Right cardiac atrium (tissue), 5 donors: Measurements from ENCODE around the gene LDAH. TPM values are rescaled to one million over a fixed set of nuclear protein-coding genes. Genes with fewer than 3 reads are reported as not detected.

ENCODE experiments used
- ATAC-seq, 2 donors: fragments of 200-7000 bp; cut with Tn5 transposase; one replicate each; pipeline versions ENCODE4 v1.8.0 to v1.9.1; 2020; ENCODE audit warnings: moderate library complexity in 2 of 2, mild to moderate bottlenecking in 1 of 2
- DNase-seq, 3 donors: peaks; one replicate each; pipeline ENCODE4 v3.0.0-alpha.2; 2020
- H3K27ac ChIP-seq: one replicate; pipeline ENCODE4 v1.5.1; 2013; ENCODE audit warnings: mild to moderate bottlenecking, low read length, control low read depth, moderate library complexity
- H3K27me3 ChIP-seq: one replicate; pipeline ENCODE4 v1.6.1; 2013; ENCODE audit not compliant: control insufficient read depth, insufficient read depth
- H3K4me1 ChIP-seq: one replicate; pipeline ENCODE4 v1.6.1; 2013; ENCODE audit warnings: low read length; ENCODE audit not compliant: control insufficient read depth, insufficient read depth
- H3K4me3 ChIP-seq: one replicate; pipeline ENCODE4 v1.5.1; 2013; ENCODE audit warnings: low read length, control low read depth
- H3K9me3 ChIP-seq: one replicate; pipeline ENCODE4 v1.6.1; 2013; ENCODE audit warnings: low read length; ENCODE audit not compliant: control insufficient read depth
- WGBS: extraction: QIAGEN DNeasy Blood & Tissue Kit; methylation state at CpG from one replicate; pipeline ENCODE4 v1.1.7; 2013; 5-methylcytosine and 5-hydroxymethylcytosine counted together
- intact Hi-C, 4 donors: fragments of 100-400 bp; cut with DNase I; formaldehyde crosslinking; loops; one replicate each; pipeline versions ENCODE4 v1.11.0 to v1.14.0; 2022 to 2023
- polyA plus RNA-seq: library from polyadenylated mRNA; stranded (reverse); fragments of 200-250 nt; gene quantifications from one replicate; pipeline ENCODE4 v1.2.3, GENCODE V29; 2013
- total RNA-seq, 4 donors: library from RNA; stranded (reverse); fragmentation: NEBNext Ultra II Directional; extraction: Animal tissue kit (Norgen Biotek cat#: 25700); gene quantifications; one replicate each; pipeline ENCODE4 v1.2.1, GENCODE V29; 2021
- donor health status: healthy with polysubstance abuse.
- donor health status: DM: no; HTN: yes; CAD: no.
- donor health status: DM: no; HTN: no; CAD: no.
- donor health status: DM: no; HTN: yes; CAD: no; lungs with severe emphysema.
- donor health status: DM: yes; HTN: yes; CAD: no.

LDAH gene
- total and polyA plus RNA-seq, 5 donors: 4.6 to 10.8 (median 7.2) TPM

DNA sequence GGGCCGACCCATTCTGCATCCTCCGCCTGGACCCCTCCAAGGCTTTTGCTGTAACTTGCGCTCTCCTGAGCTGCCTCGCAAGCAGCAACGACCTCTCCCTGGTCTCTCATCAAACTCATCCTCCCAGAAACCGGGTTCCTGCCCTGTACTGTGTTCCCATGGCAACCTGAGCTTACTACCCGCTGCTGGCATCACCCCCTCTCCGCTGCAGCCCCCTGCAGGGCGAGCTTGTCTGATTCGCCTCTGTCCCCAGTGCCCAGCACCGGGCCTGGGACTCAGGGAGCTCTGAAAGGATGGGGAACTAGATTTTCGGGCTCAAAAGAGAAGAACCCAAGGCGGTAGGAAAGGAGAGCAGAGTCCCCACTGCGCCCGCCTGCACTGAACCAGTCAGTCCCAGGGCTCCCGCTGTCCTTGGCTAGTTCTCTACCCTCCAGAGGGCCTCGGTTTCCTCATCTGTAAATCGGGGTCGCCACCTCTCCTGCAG lies 172.5 kb downstream of the LDAH start:
- ATAC-seq (peak; percentile 2 to 22), DNase-seq (peak; percentile 46 to 72 (median 71))
- intact Hi-C loops: no loop called here
- peaks cover 15% of the 10 kb centered on the region for H3K4me1 ChIP-seq
- no peaks in the 10 kb centered on the region for H3K9me3 ChIP-seq
- peak overlapping the region; percentile 82 for H3K27ac ChIP-seq
- no peaks in the 10 kb centered on the region for H3K27me3 ChIP-seq
- 16% methylated on average over 19 of the region's 19 CpGs for WGBS
- peak overlapping the region; percentile 78 for H3K4me3 ChIP-seq

DNA sequence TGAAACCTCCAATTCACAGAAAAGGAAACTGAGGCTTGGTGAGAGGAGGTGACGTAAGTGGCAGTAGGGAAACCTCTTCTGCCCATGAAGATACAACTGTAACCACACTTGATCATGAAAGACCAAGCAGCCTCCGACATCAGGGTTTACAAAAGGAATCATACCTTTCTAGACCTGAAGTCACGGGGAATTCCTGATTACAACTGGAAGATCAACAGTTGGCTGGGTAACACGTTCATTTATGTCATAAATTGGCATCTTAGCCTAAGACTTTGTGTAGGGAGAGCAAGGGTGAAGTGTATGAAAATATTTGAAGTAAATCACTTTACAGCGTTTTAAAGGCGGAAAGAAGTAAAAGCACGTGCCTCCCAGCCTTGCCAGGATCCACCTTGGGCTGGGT lies 172.9 kb downstream of the LDAH start:
- Histone ChIP-seq H3K4me3 (peak overlapping the region; percentile 78), H3K9me3 (no peaks in the 10 kb centered on the region), H3K4me1 (peaks cover 15% of the 10 kb centered on the region), H3K27me3 (no peaks in the 10 kb centered on the region), H3K27ac (no peak overlapping the region)
- WGBS: 70% methylated on average over 7 of the region's 7 CpGs
- ATAC-seq (no peak), DNase-seq (no peak)
- intact Hi-C loops: no loop called here

DNA sequence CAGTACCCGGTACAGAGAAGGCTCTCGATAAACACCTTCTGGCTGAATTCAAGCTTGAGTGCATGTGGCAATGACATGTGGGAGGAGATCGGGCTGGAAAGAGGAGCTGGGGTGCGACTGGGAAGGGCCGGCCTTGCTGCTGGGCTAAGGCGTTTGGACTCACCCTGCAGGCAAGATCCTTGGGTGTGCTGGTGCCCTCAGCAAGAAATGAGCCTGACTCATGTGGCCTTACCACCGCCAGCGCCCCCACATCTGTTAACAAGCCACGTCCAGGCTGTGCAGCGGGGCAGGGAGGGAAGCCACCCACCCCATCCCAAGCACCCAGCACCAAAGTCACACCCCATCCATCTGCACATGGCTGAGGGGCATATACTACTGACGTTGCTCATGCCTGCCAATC lies 173.3 kb downstream of the LDAH start:
- H3K27ac ChIP-seq: no peak overlapping the region
- no peak overlapping the region for H3K4me3 ChIP-seq
- H3K9me3 ChIP-seq: no peaks in the 10 kb centered on the region
- H3K4me1 ChIP-seq: peaks cover 15% of the 10 kb centered on the region
- DNase-seq (peak in 2 of 3 donors; percentile 51 to 59), ATAC-seq (no peak)
- intact Hi-C loops: no loop called here
- H3K27me3 ChIP-seq: no peaks in the 10 kb centered on the region
- 81% methylated on average over 11 of the region's 11 CpGs for WGBS

DNA sequence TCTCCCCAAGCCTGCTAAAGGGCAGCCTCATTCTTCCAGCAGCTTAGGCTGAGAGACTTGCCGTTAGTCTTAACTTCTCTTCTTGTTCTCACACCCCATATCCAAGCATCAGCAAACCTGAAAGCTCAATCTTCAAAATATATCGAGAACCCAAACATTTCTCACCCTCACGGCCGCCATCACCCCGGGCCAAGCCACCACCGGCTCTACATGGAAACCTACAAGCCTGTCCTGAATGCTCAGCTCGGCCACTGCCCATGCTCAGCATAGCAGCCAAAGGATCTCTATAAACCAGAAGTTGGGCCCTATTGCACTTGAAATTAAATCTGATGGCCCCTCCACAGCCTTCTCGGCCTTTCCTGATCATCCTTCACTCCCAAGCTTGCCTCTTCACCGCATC lies 174.1 kb downstream of the LDAH start:
- DNase-seq (peak in 2 of 3 donors; percentile 39 to 59), ATAC-seq (no peak)
- intact Hi-C loops: no loop called here

DNA sequence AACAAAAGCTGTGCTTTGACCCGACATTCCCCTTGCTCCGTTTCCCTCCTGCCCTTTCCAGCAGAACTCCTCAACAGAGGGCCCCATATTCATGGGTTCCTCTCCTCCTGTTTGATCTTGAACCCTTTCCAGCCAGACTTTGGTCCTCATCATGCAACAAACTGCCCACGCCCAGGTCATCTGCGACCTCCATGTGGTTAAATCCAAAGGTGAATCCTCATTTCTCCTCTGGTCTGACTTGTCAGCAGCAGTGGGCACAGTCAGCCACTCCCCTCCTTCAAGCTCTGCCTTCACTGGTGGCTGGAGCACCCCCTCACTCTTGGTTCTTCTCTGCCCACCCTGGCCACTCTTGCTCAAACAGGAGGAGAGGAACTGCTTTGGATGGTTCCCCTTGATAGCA lies 174.7 kb downstream of the LDAH start:
- no peaks in the 10 kb centered on the region for H3K9me3 ChIP-seq
- 91% methylated on average over 4 of the region's 4 CpGs for WGBS
- H3K4me1 ChIP-seq: peaks cover 15% of the 10 kb centered on the region
- H3K4me3 ChIP-seq: no peak overlapping the region
- no peak overlapping the region for H3K27ac ChIP-seq
- ATAC-seq (no peak), DNase-seq (peak in 1 of 3 donors; percentile 24)
- intact Hi-C loops: no loop called here
- H3K27me3 ChIP-seq: no peaks in the 10 kb centered on the region

More for the DNA sequence above, 174.1 kb downstream of the LDAH start:
- Histone ChIP-seq H3K27me3 (no peaks in the 10 kb centered on the region), H3K4me3 (no peak overlapping the region), H3K9me3 (no peaks in the 10 kb centered on the region), H3K27ac (no peak overlapping the region), H3K4me1 (peaks cover 15% of the 10 kb centered on the region)
- WGBS: 95% methylated on average over 9 of the region's 9 CpGs

DNA sequence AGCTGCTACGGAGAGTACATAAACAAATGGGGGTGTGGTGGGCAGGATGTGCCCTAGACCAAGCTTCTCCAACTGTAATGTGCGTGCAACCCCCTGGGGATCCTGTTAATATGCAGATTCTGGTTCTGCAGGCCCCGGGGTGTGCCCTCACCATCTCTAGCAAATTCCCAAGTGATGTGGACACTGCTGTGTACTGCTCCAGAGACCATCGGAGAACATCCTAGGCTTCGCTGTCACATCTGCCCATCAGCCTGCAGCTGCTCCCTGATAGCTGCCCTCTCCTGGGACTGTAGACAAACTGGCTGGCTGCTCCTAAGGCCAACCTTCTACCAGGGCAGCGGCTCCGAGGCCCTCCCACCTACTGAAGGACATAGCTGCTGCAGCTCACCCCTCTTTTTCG lies 175.2 kb downstream of the LDAH start:
- Histone ChIP-seq H3K27me3 (no peaks in the 10 kb centered on the region), H3K9me3 (no peaks in the 10 kb centered on the region), H3K4me3 (no peak overlapping the region), H3K4me1 (peaks cover 15% of the 10 kb centered on the region), H3K27ac (no peak overlapping the region)
- ATAC-seq: no peak
- intact Hi-C loops: no loop called here
- DNase-seq: peak in 1 of 3 donors; percentile 34
- WGBS: 77% methylated on average over 8 of the region's 8 CpGs

DNA sequence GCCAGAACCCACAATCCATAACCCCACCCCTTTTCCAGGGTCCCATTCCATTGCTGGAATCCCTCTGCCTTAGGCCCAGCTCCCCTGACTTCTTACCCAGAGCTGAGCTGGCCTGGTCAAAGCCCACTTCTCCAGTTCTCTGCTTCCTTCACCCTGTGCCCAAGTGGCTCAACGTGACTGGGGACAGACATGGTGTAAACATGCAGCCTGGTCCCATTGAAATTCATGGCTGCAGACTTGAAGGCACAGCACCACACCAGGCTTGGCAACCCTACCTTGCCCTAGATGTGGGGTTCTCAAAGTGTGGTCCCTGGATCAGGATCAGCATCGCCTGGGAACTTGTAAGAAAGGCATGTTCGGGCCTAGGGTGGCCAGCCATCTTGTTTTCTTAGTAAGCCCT lies 175.7 kb downstream of the LDAH start:
- 91% methylated on average over 3 of the region's 3 CpGs for WGBS
- Histone ChIP-seq H3K27ac (no peak overlapping the region), H3K4me3 (no peak overlapping the region), H3K9me3 (no peaks in the 10 kb centered on the region), H3K4me1 (peaks cover 15% of the 10 kb centered on the region), H3K27me3 (no peaks in the 10 kb centered on the region)
- DNase-seq (peak in 1 of 3 donors; percentile 12), ATAC-seq (no peak)
- intact Hi-C loops: no loop called here

DNA sequence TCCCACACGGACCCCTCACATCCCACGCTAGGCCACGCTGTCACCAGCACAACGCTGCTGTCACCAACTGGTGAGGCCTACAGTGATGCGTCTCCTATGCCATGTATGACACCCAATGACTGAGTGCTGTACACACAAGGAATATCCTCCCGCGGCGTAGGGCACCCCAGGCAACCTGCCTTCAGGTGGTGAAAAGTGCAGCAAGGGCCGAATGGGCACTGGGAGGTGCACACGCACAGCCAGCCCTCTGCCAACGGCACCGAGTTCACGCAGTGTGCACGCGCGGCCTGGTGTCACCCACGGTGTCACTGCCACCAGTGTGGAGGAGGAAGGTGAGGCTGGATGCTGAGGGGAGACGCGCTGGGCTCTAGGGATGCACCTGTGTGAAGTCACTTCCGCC lies 176.5 kb downstream of the LDAH start:
- no peaks in the 10 kb centered on the region for H3K27me3 ChIP-seq
- peaks cover 17% of the 10 kb centered on the region for H3K4me1 ChIP-seq
- intact Hi-C loops: no loop called here
- ATAC-seq: no peak
- no peak overlapping the region for H3K27ac ChIP-seq
- H3K9me3 ChIP-seq: no peaks in the 10 kb centered on the region
- 96% methylated on average over 20 of the region's 20 CpGs for WGBS
- peak in 1 of 3 donors; percentile 56 for DNase-seq
- H3K4me3 ChIP-seq: no peak overlapping the region

DNA sequence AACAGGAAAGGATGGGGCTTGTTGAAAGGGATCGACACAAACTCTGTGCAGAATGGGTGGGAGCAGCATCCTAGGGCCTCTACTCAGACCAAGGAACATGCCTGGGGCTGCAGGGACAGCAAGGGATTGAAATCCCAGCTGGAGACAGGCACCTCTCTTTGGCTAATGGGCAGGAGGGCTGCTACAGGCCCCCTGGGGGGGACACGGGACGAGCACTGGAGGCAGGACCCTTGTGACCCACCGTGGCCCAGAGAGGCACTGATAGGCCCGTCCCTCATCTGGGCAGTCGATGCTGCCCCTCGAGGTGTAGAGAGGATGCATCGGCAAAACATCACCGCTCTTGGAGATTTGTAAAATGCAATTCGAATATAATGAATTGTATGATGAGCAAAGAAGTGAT lies 177.1 kb downstream of the LDAH start:
- Histone ChIP-seq H3K4me3 (no peak overlapping the region), H3K9me3 (no peaks in the 10 kb centered on the region), H3K4me1 (peaks cover 17% of the 10 kb centered on the region), H3K27ac (no peak overlapping the region), H3K27me3 (no peaks in the 10 kb centered on the region)
- ATAC-seq: no peak
- WGBS: 84% methylated on average over 10 of the region's 10 CpGs
- intact Hi-C loops: no loop called here
- peak in 1 of 3 donors; percentile 33 for DNase-seq

DNA sequence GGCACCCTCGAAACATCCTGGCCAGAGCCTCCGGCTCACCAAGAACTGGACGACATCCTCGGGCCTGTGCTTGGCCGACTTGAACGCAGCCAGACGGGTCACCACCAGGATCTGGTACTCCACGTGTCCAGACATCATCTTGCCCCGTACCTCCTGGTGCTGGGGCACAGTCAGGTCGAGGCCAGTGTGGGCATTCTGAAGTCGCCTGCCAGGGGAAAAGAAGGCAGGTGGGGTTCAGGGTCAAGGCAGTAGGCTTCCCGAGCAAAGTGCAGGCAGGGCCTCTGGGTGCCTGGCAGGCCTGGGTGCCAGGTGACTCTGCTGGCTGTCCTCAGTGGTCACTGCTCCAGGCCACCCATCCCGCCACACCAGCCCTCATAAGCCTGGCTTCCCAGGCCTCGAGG lies 177.6 kb downstream of the LDAH start:
- ATAC-seq (no peak), DNase-seq (peak in 2 of 3 donors; percentile 44 to 54)
- intact Hi-C loops: no loop called here
- H3K27me3 ChIP-seq: no peaks in the 10 kb centered on the region
- no peak overlapping the region for H3K27ac ChIP-seq
- no peaks in the 10 kb centered on the region for H3K9me3 ChIP-seq
- no peak overlapping the region for H3K4me3 ChIP-seq
- H3K4me1 ChIP-seq: peaks cover 17% of the 10 kb centered on the region
- 92% methylated on average over 14 of the region's 14 CpGs for WGBS

DNA sequence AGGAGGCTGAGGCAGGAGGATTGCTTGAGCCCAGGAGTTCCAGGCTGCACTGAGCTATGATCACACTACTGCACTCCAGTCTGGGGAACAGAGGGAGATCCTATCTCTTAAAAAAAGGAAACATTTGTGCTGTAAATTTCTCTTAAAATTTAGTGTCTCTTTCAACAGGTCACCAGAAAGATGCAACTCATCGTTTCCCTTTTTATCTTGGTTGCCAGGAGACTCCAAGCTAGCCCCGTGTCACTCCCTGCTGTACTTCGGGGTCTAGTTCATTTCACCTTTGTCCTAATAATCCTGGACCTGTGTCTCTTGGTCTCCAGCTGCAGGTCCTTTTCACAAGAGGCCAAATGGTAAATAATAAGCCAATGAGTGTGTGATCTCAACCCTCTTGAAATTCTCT lies 179.1 kb downstream of the LDAH start:
- no peaks in the 10 kb centered on the region for H3K27me3 ChIP-seq
- no peak for DNase-seq
- H3K9me3 ChIP-seq: no peaks in the 10 kb centered on the region
- no peak overlapping the region for H3K4me3 ChIP-seq
- no peak for ATAC-seq
- no peak overlapping the region for H3K27ac ChIP-seq
- peaks cover 12% of the 10 kb centered on the region for H3K4me1 ChIP-seq
- 62% methylated on average over 3 of the region's 3 CpGs for WGBS
- intact Hi-C loops: loop anchor here in 1 of 4 donors (5.0 kb wide), 1 partner anchor 262 kb away; no protein-coding TSS in a partner anchor

DNA sequence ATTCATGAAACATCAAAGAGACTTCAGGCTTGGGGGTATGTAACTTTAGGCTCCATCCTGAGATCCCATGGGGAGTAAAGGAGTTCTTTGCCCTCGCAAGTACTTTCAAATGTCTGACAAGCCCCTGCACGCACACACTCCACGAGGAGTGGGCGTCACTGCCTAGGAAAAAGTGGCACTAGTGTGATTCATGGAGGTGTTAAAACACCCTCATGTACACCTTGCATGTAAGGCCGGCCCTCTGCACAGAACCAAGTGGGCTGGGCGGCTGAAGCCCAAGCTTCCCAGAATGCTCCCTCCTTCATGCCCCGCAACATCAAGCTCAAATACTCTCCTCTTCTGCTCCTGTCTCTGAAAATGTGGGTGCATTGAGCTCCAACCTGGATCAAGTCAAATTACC lies 179.8 kb downstream of the LDAH start:
- intact Hi-C loops: loop anchor here in 1 of 4 donors (5.0 kb wide), 1 partner anchor 261 kb away; no protein-coding TSS in a partner anchor
- DNase-seq (peak in 1 of 3 donors; percentile 8), ATAC-seq (no peak)
- Histone ChIP-seq H3K27ac (no peak overlapping the region), H3K27me3 (no peaks in the 10 kb centered on the region), H3K4me3 (no peak overlapping the region), H3K4me1 (peaks cover 6% of the 10 kb centered on the region), H3K9me3 (no peaks in the 10 kb centered on the region)
- WGBS: 96% methylated on average over 7 of the region's 7 CpGs
